K562 treated with DMSO at 1 percent for 12 hours (cell line): Measurements from ENCODE around the gene GHSR. TPM values are rescaled to one million over a fixed set of nuclear protein-coding genes. Genes with fewer than 3 reads are reported as not detected.

Experiments
- total RNA-seq: library from RNA; unstranded; fragments of 300-600 nt; gene quantifications from 2 replicates; pipeline ENCODE4 v1.2.3, GENCODE V29; 2022; ENCODE audit not compliant: insufficient read depth

The GHSR gene, protein sequence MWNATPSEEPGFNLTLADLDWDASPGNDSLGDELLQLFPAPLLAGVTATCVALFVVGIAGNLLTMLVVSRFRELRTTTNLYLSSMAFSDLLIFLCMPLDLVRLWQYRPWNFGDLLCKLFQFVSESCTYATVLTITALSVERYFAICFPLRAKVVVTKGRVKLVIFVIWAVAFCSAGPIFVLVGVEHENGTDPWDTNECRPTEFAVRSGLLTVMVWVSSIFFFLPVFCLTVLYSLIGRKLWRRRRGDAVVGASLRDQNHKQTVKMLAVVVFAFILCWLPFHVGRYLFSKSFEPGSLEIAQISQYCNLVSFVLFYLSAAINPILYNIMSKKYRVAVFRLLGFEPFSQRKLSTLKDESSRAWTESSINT
- not detected in 2 replicates for total RNA-seq

DNA sequence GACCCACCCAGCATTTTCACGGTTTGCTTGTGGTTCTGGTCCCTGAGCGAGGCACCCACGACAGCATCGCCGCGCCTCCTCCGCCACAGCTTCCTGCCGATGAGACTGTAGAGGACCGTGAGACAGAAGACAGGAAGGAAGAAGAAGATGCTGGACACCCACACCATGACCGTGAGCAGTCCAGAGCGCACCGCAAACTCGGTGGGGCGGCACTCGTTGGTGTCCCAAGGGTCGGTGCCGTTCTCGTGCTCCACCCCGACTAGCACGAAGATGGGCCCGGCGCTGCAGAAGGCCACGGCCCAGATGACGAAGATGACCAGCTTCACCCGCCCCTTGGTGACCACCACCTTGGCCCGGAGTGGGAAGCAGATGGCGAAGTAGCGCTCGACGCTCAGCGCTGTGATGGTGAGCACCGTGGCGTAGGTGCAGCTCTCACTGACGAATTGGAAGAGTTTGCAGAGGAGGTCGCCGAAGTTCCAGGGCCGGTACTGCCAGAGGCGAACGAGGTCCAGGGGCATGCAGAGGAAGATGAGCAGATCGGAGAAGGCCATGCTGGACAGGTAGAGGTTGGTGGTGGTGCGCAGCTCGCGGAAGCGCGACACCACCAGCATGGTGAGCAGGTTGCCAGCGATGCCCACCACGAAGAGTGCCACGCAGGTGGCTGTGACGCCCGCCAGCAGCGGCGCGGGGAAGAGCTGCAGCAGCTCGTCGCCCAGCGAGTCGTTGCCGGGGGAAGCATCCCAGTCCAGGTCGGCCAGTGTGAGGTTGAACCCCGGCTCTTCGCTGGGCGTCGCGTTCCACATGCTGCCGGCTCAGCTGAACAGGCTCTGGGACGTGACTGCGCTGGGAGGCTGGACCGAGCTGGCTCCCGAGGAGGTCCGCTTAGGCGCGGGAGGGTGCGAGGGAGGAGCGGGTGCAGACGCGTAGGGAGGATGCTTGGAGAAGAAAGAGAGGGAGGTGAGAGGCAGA, at the start of gene GHSR:
Gene GHSR, minus strand, starts transcription at position 846 of the 969 bp plus-strand sequence. Its CDS starts 43 bp downstream, at position 803.

Other genes with a start within 250 kb of the GHSR start
- 3.3 and 8.3 TPM in 2 replicates for gene TNFSF10, start 75.0 kb upstream of the GHSR start, total RNA-seq